HepG2 (cell line): ENCODE data around the gene MRPL51. TPM values are rescaled to one million over a fixed set of nuclear protein-coding genes. Genes with fewer than 3 reads are reported as not detected.
A peak's percentile ranks its signal among the peaks of the same experiment; 100 is the strongest.

Experiments used
- ATAC-seq: fragments of 200-7000 bp; cut with Tn5 transposase; 3 replicates; pipeline ENCODE4 v1.9.1; 2020; ENCODE audit warnings: mild to moderate bottlenecking, moderate library complexity
- BruUV-seq: library from RNA; stranded (reverse); fragments of 400-500 nt; replicated peaks from 2 replicates; lab custom pipeline; 2021; lab: Mats Ljungman, UMichigan
- CTCF ChIA-PET: fragments of 300-600 bp; formaldehyde crosslinking; extraction: SDS; loops from one replicate; lab custom pipeline; 2021; ENCODE audit warnings: low total read pairs, inconsistent platforms, low intra/inter-chr PET ratio; lab: Yijun Ruan, JAX
- POLR2A ChIA-PET: fragments of 350-600 bp; sonication (Branson Sonifier 250); formaldehyde crosslinking; loops from one replicate; lab custom pipeline; 2020; ENCODE audit warnings: antibody characterized with exemption, inconsistent platforms; lab: Yijun Ruan, JAX
- DNase-seq: peaks from one replicate; pipeline ENCODE4 v3.0.0-alpha.2; 2015; ENCODE audit warnings: low spot score
- FAIRE-seq: peaks from 3 replicates; lab custom pipeline; 2011; peaks lifted over from hg19 to GRCh38; lab: Jason Lieb, UNC
- H2AFZ ChIP-seq: one replicate; pipeline ENCODE4 v1.6.1; 2011; ENCODE audit warnings: low read length, inconsistent platforms
- H3K27ac ChIP-seq: fragments of 300-600 bp; 3 replicates; pipeline ENCODE4 v1.8.0; 2011; ENCODE audit warnings: mixed run types, mild to moderate bottlenecking, mixed read lengths, low read length, inconsistent platforms; ENCODE audit not compliant: insufficient read depth; ENCODE audit errors: extremely low read length
- H3K27me3 ChIP-seq, 2 experiments: fragments of 200-600 bp in 1 of 2; 2 replicates in 1 of 2; 3 replicates in 1 of 2; pipeline versions ENCODE4 v1.6.0 to v1.8.0; 2011; ENCODE audit warnings: low read length in 2 of 2, mild to moderate bottlenecking in 2 of 2, moderate library complexity in 2 of 2, inconsistent platforms in 1 of 2; ENCODE audit not compliant: insufficient read depth in 2 of 2, control insufficient read depth in 1 of 2
- H3K36me3 ChIP-seq, 2 experiments: fragments of 200-600 bp in 1 of 2; replicated peaks in 1 of 2; 2 replicates in 1 of 2; 3 replicates in 1 of 2; pipeline versions ENCODE4 v1.5.1 to v1.8.0; 2011; ENCODE audit warnings: low read length in 2 of 2, inconsistent platforms in 1 of 2; ENCODE audit not compliant: insufficient read depth in 2 of 2, control insufficient read depth in 1 of 2
- H3K4me1 ChIP-seq: 2 replicates; pipeline ENCODE4 v1.5.1; 2012; ENCODE audit warnings: low read length, inconsistent platforms; ENCODE audit not compliant: insufficient read depth
- H3K4me2 ChIP-seq: 2 replicates; pipeline ENCODE4 v1.6.0; 2011; ENCODE audit warnings: low read depth, low read length, inconsistent platforms
- H3K4me3 ChIP-seq, 3 experiments: fragments of 200-600 bp in 1 of 3; sonication (generic), shearing (Covaris generic) in 1 of 3; replicated peaks in 1 of 3; 2 replicates each; pipeline ENCODE4 v1.5.1; 2011 to 2016; ENCODE audit warnings: low read length in 3 of 3, inconsistent platforms in 2 of 3, low read depth in 2 of 3, mild to moderate bottlenecking in 2 of 3, control low read depth in 1 of 3, mixed read lengths in 1 of 3; ENCODE audit not compliant: insufficient read depth in 1 of 3
- H3K79me2 ChIP-seq: one replicate; pipeline ENCODE4 v1.6.1; 2011; ENCODE audit warnings: low read length, inconsistent platforms; ENCODE audit not compliant: insufficient read depth
- H3K9ac ChIP-seq: 2 replicates; pipeline ENCODE4 v1.6.0; 2011; ENCODE audit warnings: mild to moderate bottlenecking, low read depth, low read length, inconsistent platforms; ENCODE audit not compliant: insufficient read depth
- H3K9me3 ChIP-seq: 2 replicates; pipeline ENCODE4 v1.5.1; 2012; ENCODE audit warnings: mild to moderate bottlenecking, low read length
- H4K20me1 ChIP-seq: 2 replicates; pipeline ENCODE4 v1.6.0; 2011; ENCODE audit warnings: inconsistent platforms, mild to moderate bottlenecking, low read length, moderate library complexity; ENCODE audit not compliant: insufficient read depth
- BORCS8-MEF2B ChIP-seq: sonication (generic); formaldehyde crosslinking; IDR thresholded peaks from 2 replicates; pipeline ENCODE4 v1.8.0; 2022; ENCODE audit warnings: mild to moderate bottlenecking, missing genetic modification reagents
- HNRNPL ChIP-seq: fragments of 200-400 bp; formaldehyde crosslinking; IDR thresholded peaks from 2 replicates; pipeline ENCODE4 v1.6.1; 2017; ENCODE audit warnings: mild to moderate bottlenecking, low read depth, low read length
- ISL2 ChIP-seq: sonication (generic); formaldehyde crosslinking; IDR thresholded peaks from 2 replicates; pipeline ENCODE4 v1.5.0; 2020; ENCODE audit warnings: missing genetic modification reagents
- MTF2 ChIP-seq: sonication (generic); formaldehyde crosslinking; IDR thresholded peaks from 2 replicates; pipeline ENCODE4 v1.5.0; 2020; ENCODE audit warnings: missing genetic modification reagents, borderline replicate concordance
- NR2C2 ChIP-seq: sonication (generic); formaldehyde crosslinking; IDR thresholded peaks from 2 replicates; pipeline ENCODE4 v1.4.0; 2020; ENCODE audit warnings: missing genetic modification reagents, mild to moderate bottlenecking, moderate library complexity, borderline replicate concordance
- SP2 ChIP-seq: sonication (generic); formaldehyde crosslinking; IDR thresholded peaks from 2 replicates; pipeline ENCODE4 v1.5.1; 2020; ENCODE audit warnings: mild to moderate bottlenecking, missing genetic modification reagents
- SRSF1 ChIP-seq: fragments of 200-400 bp; formaldehyde crosslinking; optimal IDR thresholded peaks from 2 replicates; pipeline ENCODE3; 2017; ENCODE audit warnings: mild to moderate bottlenecking, low read depth, low read length, moderate library complexity
- ZBTB38 ChIP-seq: sonication (generic); formaldehyde crosslinking; IDR thresholded peaks from 2 replicates; pipeline ENCODE4 v1.5.1; 2020; ENCODE audit warnings: mild to moderate bottlenecking, missing genetic modification reagents
- ZNF317 ChIP-seq: sonication (generic); formaldehyde crosslinking; IDR thresholded peaks from 2 replicates; pipeline ENCODE4 v1.5.0; 2020; ENCODE audit warnings: mild to moderate bottlenecking, missing genetic modification reagents
- ZNF572 ChIP-seq: sonication (generic); formaldehyde crosslinking; IDR thresholded peaks from 2 replicates; pipeline ENCODE4 v1.5.1; 2020; ENCODE audit warnings: mild to moderate bottlenecking, missing genetic modification reagents
- WGBS: methylation state at CpG from one replicate; pipeline ENCODE4 v1.1.6; 2017; ENCODE audit warnings: low lambda C conversion rate; 5-methylcytosine and 5-hydroxymethylcytosine counted together
- in situ Hi-C: cut with HindIII; loops from 2 replicates; pipeline ENCODE4 v1.10.0; 2017; ENCODE audit warnings: low pct_unique_long_range_greater_than_20kb; ENCODE audit not compliant: extremely low pct_ligation_motif_present
- intact Hi-C: fragments of 100-400 bp; cut with micrococcal nuclease; formaldehyde crosslinking; loops from one replicate; pipeline ENCODE4 v1.10.0; 2022; ENCODE audit not compliant: unreplicated experiment
- polyA plus RNA-seq, 8 experiments: library from polyadenylated mRNA; depleted of rRNA in 3 of 8; stranded (reverse) in 7 of 8; unstranded in 1 of 8; fragments of >200 nt; fragmentation: Illumina TruSeq in 4 of 8; extraction: Trizol in 4 of 8; gene quantifications; 2 replicates each; pipeline versions ENCODE4 v1.2.1 to v1.2.3, GENCODE V29; 2011 to 2016; ENCODE audit warnings: low read depth in 4 of 8, missing spikeins in 1 of 8, mixed read lengths in 1 of 8; ENCODE audit not compliant: insufficient read depth in 1 of 8
- total RNA-seq, 5 experiments: library from RNA; depleted of rRNA; stranded (reverse); fragments of >200 nt; fragmentation: Illumina TruSeq; extraction: Trizol; gene quantifications; 2 replicates each; pipeline ENCODE4 v1.2.3, GENCODE V29; 2016; ENCODE audit warnings: low read depth in 1 of 5
- TF ChIP-seq, protein P1 (sequence below): sonication (generic); formaldehyde crosslinking; IDR thresholded peaks from 2 replicates; pipeline ENCODE4 v1.5.1; 2020; ENCODE audit warnings: mild to moderate bottlenecking, moderate library complexity, missing genetic modification reagents
- TF ChIP-seq, protein P2 (sequence below): sonication (generic); formaldehyde crosslinking; IDR thresholded peaks from 2 replicates; pipeline ENCODE4 v1.5.1; 2020; ENCODE audit warnings: missing genetic modification reagents, mild to moderate bottlenecking, borderline replicate concordance
- TF ChIP-seq, protein P3 (sequence below): sonication (generic); formaldehyde crosslinking; conservative IDR thresholded peaks from 2 replicates; pipeline ENCODE4 v1.8.1; 2023; ENCODE audit warnings: missing genetic modification reagents

The MRPL51 gene
- total and polyA plus RNA-seq, 2 of the 13 experiments (the other 11 are each of a cell fraction or from before 2014, with no cell fraction given), result 64.8 to 278 TPM

DNA sequence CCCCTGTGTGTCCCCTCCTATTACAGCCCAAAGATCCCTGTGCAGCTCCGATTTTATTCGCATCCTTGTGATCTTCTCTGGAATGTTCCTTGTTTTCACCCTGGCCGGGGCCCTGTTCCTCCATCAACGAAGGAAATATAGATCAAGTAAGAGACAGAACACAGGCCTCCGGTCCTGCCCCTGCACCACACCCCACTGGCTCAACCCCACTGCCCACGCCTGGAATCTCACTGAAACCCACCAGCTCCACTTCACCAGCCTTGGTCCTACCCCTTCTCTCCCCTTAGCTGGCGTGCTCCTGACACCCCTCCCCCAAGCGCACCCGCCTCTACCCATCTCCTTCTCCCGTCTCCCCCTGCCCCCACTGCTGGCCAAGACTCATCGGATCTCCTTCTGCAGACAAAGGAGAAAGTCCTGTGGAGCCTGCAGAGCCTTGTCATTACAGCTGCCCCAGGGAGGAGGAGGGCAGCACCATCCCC lies 42.2 kb downstream of the MRPL51 start:
- Histone ChIP-seq H3K4me1 (peaks cover 41% of the 10 kb centered on the region), H3K4me2 (peak overlapping the region; percentile 95), H3K4me3 (peak overlapping the region in 2 of 3 experiments; percentile 87 to 94; a peak in 5 of 6 replicates), H3K27ac (peak overlapping the region; percentile 90), H3K36me3 (peaks cover 0 to 5% of the 10 kb centered on the region in 2 experiments; a peak in 3 of 5 replicates), H3K9me3 (no peaks in the 10 kb centered on the region), H3K27me3 (no peaks in the 10 kb centered on the region; a peak in 1 of 5 replicates), H4K20me1 (no peaks in the 10 kb centered on the region), H3K79me2 (peaks cover 4% of the 10 kb centered on the region), H3K9ac (peak overlapping the region; percentile 88), H2AFZ (no peak overlapping the region)
- ATAC-seq (no peak), DNase-seq (no peak), FAIRE-seq (no peak)
- 79% methylated on average over 11 of the region's 11 CpGs for WGBS
- intact Hi-C loops (no loop called here), in situ Hi-C loops (loop anchor here (25.0 kb wide), 1 partner anchor 389 kb away; no protein-coding TSS in a partner anchor)
- BruUV-seq, result TSS peak; percentile 56
- ChIA-PET POLR2A (interaction anchor here (0.8 to 4.0 kb wide), 25 partner anchors 8 to 238 kb away, joined by 3 to 68 read pairs (median 7); partner anchors contain the start of genes GAPDH, LTBR, MRPL51 and SCNN1A), CTCF (no interaction called here)
- TF ChIP-seq ZNF572 (CRISPR knock-in tag) (peak; percentile 64; the same call in 1 of the 2 replicates), BORCS8-MEF2B (CRISPR knock-in tag) (peak; percentile 65; the same call in 1 of the 2 replicates), NR2C2 (CRISPR knock-in tag) (no peak), HNRNPL (no peak), ISL2 (CRISPR knock-in tag) (no peak), SRSF1 (no peak), SP2 (CRISPR knock-in tag) (0 out of 2 replicates have a peak, but pooled peaks have one; percentile 1), ZBTB38 (CRISPR knock-in tag) (peak; percentile 74), MTF2 (CRISPR knock-in tag) (0 out of 2 replicates have a peak, but pooled peaks have one; percentile 21), ZNF317 (CRISPR knock-in tag) (0 out of 2 replicates have a peak, but pooled peaks have one; percentile 14)
- TF ChIP-seq, protein P1, sequence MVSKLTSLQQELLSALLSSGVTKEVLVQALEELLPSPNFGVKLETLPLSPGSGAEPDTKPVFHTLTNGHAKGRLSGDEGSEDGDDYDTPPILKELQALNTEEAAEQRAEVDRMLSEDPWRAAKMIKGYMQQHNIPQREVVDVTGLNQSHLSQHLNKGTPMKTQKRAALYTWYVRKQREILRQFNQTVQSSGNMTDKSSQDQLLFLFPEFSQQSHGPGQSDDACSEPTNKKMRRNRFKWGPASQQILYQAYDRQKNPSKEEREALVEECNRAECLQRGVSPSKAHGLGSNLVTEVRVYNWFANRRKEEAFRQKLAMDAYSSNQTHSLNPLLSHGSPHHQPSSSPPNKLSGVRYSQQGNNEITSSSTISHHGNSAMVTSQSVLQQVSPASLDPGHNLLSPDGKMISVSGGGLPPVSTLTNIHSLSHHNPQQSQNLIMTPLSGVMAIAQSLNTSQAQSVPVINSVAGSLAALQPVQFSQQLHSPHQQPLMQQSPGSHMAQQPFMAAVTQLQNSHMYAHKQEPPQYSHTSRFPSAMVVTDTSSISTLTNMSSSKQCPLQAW (CRISPR knock-in tag), result peak; percentile 33; the same call in 1 of the 2 replicates
- TF ChIP-seq, protein P2, sequence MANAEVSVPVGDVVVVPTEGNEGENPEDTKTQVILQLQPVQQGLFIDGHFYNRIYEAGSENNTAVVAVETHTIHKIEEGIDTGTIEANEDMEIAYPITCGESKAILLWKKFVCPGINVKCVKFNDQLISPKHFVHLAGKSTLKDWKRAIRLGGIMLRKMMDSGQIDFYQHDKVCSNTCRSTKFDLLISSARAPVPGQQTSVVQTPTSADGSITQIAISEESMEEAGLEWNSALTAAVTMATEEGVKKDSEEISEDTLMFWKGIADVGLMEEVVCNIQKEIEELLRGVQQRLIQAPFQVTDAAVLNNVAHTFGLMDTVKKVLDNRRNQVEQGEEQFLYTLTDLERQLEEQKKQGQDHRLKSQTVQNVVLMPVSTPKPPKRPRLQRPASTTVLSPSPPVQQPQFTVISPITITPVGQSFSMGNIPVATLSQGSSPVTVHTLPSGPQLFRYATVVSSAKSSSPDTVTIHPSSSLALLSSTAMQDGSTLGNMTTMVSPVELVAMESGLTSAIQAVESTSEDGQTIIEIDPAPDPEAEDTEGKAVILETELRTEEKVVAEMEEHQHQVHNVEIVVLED (CRISPR knock-in tag), result no peak
- TF ChIP-seq, protein P3, sequence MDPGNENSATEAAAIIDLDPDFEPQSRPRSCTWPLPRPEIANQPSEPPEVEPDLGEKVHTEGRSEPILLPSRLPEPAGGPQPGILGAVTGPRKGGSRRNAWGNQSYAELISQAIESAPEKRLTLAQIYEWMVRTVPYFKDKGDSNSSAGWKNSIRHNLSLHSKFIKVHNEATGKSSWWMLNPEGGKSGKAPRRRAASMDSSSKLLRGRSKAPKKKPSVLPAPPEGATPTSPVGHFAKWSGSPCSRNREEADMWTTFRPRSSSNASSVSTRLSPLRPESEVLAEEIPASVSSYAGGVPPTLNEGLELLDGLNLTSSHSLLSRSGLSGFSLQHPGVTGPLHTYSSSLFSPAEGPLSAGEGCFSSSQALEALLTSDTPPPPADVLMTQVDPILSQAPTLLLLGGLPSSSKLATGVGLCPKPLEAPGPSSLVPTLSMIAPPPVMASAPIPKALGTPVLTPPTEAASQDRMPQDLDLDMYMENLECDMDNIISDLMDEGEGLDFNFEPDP (CRISPR knock-in tag), result 0 out of 2 replicates have a peak, but pooled peaks have one; percentile 84
